Activated CD8-positive, alpha-beta memory T cell treated with anti-CD3 and anti-CD28 coated beads for 4 hours (primary cell): ENCODE results near the gene NT5DC4.
"Not testable (repeated sequence)": the region's sequence is repeated elsewhere in the genome, so short reads cannot be mapped to it uniquely, and the experiment has no call there.

Experiments
- DNase-seq, 2 donors: peaks; one replicate each; pipeline ENCODE4 v3.0.0-alpha.2; 2020; ENCODE audit warnings: low read depth in 2 of 2

Gene NT5DC4

GRCh38 chr2:112699984-112700667 lies 20.7 kb upstream of the NT5DC4 start:
- DNase-seq: no peak

- no peak for DNase-seq
Observed at GRCh38 chr2:112701052-112701451, 19.8 kb upstream of the NT5DC4 start.

GRCh38 chr2:112703684-112704083 lies 17.1 kb upstream of the NT5DC4 start:
- DNase-seq: no peak

GRCh38 chr2:112705575-112705974 lies 15.2 kb upstream of the NT5DC4 start:
- no peak for DNase-seq

GRCh38 chr2:112706170-112706664 lies 14.6 kb upstream of the NT5DC4 start:
- DNase-seq: peak in 1 of 2 donors; percentile 29

- DNase-seq: not testable (repeated sequence)
Observed at GRCh38 chr2:112706947-112707346, 13.9 kb upstream of the NT5DC4 start.

- DNase-seq: no peak
Observed at GRCh38 chr2:112708968-112709367, 11.9 kb upstream of the NT5DC4 start.

- no peak for DNase-seq
Observed at GRCh38 chr2:112709703-112710102, 11.1 kb upstream of the NT5DC4 start.

GRCh38 chr2:112710956-112711750 lies 9.7 kb upstream of the NT5DC4 start:
- no peak for DNase-seq

GRCh38 chr2:112712465-112712864 lies 8.4 kb upstream of the NT5DC4 start:
- no peak for DNase-seq

GRCh38 chr2:112712903-112713584 lies 7.8 kb upstream of the NT5DC4 start:
- no peak for DNase-seq

GRCh38 chr2:112713585-112713925 lies 7.3 kb upstream of the NT5DC4 start:
- DNase-seq: no peak

- no peak for DNase-seq
Observed at GRCh38 chr2:112713926-112714325, 6.9 kb upstream of the NT5DC4 start.

- no peak for DNase-seq
Observed at GRCh38 chr2:112714331-112714730, 6.5 kb upstream of the NT5DC4 start.

- DNase-seq: no peak
Observed at GRCh38 chr2:112714836-112715631, 5.8 kb upstream of the NT5DC4 start.

GRCh38 chr2:112716094-112716493 lies 4.7 kb upstream of the NT5DC4 start:
- not testable (repeated sequence) for DNase-seq

GRCh38 chr2:112716826-112717352 lies 3.9 kb upstream of the NT5DC4 start:
- DNase-seq: not testable (repeated sequence)

GRCh38 chr2:112718863-112719370 lies 1.9 kb upstream of the NT5DC4 start:
- no peak for DNase-seq

- no peak for DNase-seq
Observed at GRCh38 chr2:112721819-112722522, 1.2 kb downstream of the NT5DC4 start.

GRCh38 chr2:112722816-112723546 lies 2.2 kb downstream of the NT5DC4 start:
- DNase-seq: no peak
